ENCODE data around the gene ARL5A. TPM values are rescaled to one million over a fixed set of nuclear protein-coding genes. Genes with fewer than 3 reads are reported as not detected.

The ARL5A gene
- total and polyA plus RNA-seq, 9 of the 15 experiments (the other 6 are each of a cell fraction or from before 2014, with no cell fraction given): 16.3 to 117 (median 88.4) TPM

- ATAC-seq (peak; percentile 96), FAIRE-seq (peak; percentile 86), DNase-seq (ENCODE audit: extremely low read depth in 1 of 4, low spot score in 3 of 4) (peak in 3 of 4 experiments; percentile 35 to 82 (median 77))
- Histone ChIP-seq H3K9ac (ENCODE audit: insufficient read depth in 1 of 2, low read depth in 2 of 2, low read length in 2 of 2) (peak overlapping the region in 1 of 2 experiments; percentile 26; a peak in 1 of 4 replicates), H2AFZ (ENCODE audit: low read depth, low read length) (no peak overlapping the region), H3K27ac (ENCODE audit: extremely low read depth, low read depth, low read length) (peak overlapping the region; percentile 63), H3K4me3 (no peak overlapping the region), H4K20me1 (replicated peaks; ENCODE audit: control insufficient read depth, insufficient read depth, low read length) (no peaks in the 10 kb centered on the region), H3K27me3 (ENCODE audit: control insufficient read depth in 2 of 2, insufficient read depth in 2 of 2, low read length in 2 of 2) (no peaks in the 10 kb centered on the region), H3K9me3 (replicated peaks; ENCODE audit: control insufficient read depth, insufficient read depth, low read depth, low read length) (no peaks in the 10 kb centered on the region), H3K9me1 (ENCODE audit: control insufficient read depth, insufficient read depth, low read length) (no peaks in the 10 kb centered on the region), H3K79me2 (ENCODE audit: control insufficient read depth, insufficient read depth, low read length) (no peaks in the 10 kb centered on the region), H3K4me2 (ENCODE audit: insufficient read depth, low read length) (peak overlapping the region; percentile 0; the same call in 1 of the 2 replicates), H3K36me3 (ENCODE audit: control insufficient read depth, insufficient read depth, low read length) (peaks cover 45% of the 10 kb centered on the region), H3K4me1 (replicated peaks in 1 of 2; ENCODE audit: control insufficient read depth in 2 of 2, insufficient read depth in 2 of 2, low read length in 2 of 2) (peaks cover 4 to 21% of the 10 kb centered on the region in 2 experiments; a peak in 3 of 5 replicates)
- ChIA-PET CTCF (ENCODE audit: low intra/inter-chr PET ratio) (no interaction called here), POLR2A (interaction anchor here (0.5 to 1.6 kb wide), 6 partner anchors 10 to 137 kb away, joined by 3 to 8 read pairs (median 3); no protein-coding TSS in a partner anchor)
- in situ Hi-C loops (cut with MboI): no loop called here
- 2% methylated on average over 3 of the region's 3 CpGs for WGBS (ENCODE audit: insufficient coverage, low coverage, missing lambda C conversion rate)
- intact Hi-C loops (cut with micrococcal nuclease): no loop called here
- BruUV-seq (replicated peaks): no TSS peak
- TF ChIP-seq NR2C1 (IDR thresholded peaks at IDR 0.05): peak; percentile 82
- peak; percentile 90 for TF ChIP-seq NR2C1 (tag; IDR thresholded peaks at IDR 0.05)
- TF ChIP-seq, protein P1, sequence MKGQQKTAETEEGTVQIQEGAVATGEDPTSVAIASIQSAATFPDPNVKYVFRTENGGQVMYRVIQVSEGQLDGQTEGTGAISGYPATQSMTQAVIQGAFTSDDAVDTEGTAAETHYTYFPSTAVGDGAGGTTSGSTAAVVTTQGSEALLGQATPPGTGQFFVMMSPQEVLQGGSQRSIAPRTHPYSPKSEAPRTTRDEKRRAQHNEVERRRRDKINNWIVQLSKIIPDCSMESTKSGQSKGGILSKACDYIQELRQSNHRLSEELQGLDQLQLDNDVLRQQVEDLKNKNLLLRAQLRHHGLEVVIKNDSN (CRISPR knock-in tag; IDR thresholded peaks at IDR 0.05): no peak
- TF ChIP-seq BRF1 (IDR thresholded peaks at IDR 0.05; ENCODE audit: borderline replicate concordance, extremely low read depth, insufficient read length): no peak
- TF ChIP-seq, protein P2, sequence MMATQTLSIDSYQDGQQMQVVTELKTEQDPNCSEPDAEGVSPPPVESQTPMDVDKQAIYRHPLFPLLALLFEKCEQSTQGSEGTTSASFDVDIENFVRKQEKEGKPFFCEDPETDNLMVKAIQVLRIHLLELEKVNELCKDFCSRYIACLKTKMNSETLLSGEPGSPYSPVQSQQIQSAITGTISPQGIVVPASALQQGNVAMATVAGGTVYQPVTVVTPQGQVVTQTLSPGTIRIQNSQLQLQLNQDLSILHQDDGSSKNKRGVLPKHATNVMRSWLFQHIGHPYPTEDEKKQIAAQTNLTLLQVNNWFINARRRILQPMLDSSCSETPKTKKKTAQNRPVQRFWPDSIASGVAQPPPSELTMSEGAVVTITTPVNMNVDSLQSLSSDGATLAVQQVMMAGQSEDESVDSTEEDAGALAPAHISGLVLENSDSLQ (IDR thresholded peaks at IDR 0.05): peak; percentile 94
- no peak for TF ChIP-seq XRCC5 (IDR thresholded peaks at IDR 0.05; ENCODE audit: low read depth, low read length)
- peak; percentile 87; the same call in 1 of the 2 replicates for TF ChIP-seq KLF16 (IDR thresholded peaks at IDR 0.05)
- TF ChIP-seq, protein P3, sequence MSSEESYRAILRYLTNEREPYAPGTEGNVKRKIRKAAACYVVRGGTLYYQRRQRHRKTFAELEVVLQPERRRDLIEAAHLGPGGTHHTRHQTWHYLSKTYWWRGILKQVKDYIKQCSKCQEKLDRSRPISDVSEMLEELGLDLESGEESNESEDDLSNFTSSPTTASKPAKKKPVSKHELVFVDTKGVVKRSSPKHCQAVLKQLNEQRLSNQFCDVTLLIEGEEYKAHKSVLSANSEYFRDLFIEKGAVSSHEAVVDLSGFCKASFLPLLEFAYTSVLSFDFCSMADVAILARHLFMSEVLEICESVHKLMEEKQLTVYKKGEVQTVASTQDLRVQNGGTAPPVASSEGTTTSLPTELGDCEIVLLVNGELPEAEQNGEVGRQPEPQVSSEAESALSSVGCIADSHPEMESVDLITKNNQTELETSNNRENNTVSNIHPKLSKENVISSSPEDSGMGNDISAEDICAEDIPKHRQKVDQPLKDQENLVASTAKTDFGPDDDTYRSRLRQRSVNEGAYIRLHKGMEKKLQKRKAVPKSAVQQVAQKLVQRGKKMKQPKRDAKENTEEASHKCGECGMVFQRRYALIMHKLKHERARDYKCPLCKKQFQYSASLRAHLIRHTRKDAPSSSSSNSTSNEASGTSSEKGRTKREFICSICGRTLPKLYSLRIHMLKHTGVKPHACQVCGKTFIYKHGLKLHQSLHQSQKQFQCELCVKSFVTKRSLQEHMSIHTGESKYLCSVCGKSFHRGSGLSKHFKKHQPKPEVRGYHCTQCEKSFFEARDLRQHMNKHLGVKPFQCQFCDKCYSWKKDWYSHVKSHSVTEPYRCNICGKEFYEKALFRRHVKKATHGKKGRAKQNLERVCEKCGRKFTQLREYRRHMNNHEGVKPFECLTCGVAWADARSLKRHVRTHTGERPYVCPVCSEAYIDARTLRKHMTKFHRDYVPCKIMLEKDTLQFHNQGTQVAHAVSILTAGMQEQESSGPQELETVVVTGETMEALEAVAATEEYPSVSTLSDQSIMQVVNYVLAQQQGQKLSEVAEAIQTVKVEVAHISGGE (CRISPR knock-in tag; IDR thresholded peaks at IDR 0.05): peak in 1 of 3 experiments; percentile 61; a peak in 1 of 6 replicates
- peak; percentile 39 to 80; a peak in 2 of 4 replicates for TF ChIP-seq TEAD1 (CRISPR knock-in tag; IDR thresholded peaks at IDR 0.05)
- peak; percentile 47 for TF ChIP-seq VEZF1 (CRISPR knock-in tag; IDR thresholded peaks at IDR 0.05)
- peak; percentile 90 for TF ChIP-seq SMARCC2 (IDR thresholded peaks at IDR 0.05; ENCODE audit: low read depth)
- TF ChIP-seq ZNF511 (CRISPR knock-in tag; IDR thresholded peaks at IDR 0.05): no peak
- no peak for TF ChIP-seq U2AF2 (optimal IDR thresholded peaks at IDR 0.05; ENCODE audit: low read depth, low read length)
- TF ChIP-seq MTA2 (IDR thresholded peaks at IDR 0.05; ENCODE audit: low read depth): peak; percentile 90
- TF ChIP-seq FOXK2 (conservative IDR thresholded peaks at IDR 0.05 in 1 of 2, IDR thresholded peaks at IDR 0.05 in 1 of 2; ENCODE audit: low read depth in 2 of 2): peak; percentile 72 to 76; a peak in 3 of 4 replicates
These were observed 28.3 kb downstream of the ARL5A start for GRCh38 chr2:151799886-151800292.

Data from K562 (cell line).